AG09309 (cell line): Measurements from ENCODE around the gene CDYL2.
A peak's percentile ranks its signal among the peaks of the same experiment; 100 is the strongest.

Experiments
- DNase-seq: peaks from one replicate; pipeline ENCODE4 v3.0.0-alpha.2; 2010; ENCODE audit warnings: low read depth
- H3K4me3 ChIP-seq: 2 replicates; pipeline ENCODE4 v1.5.1; 2011; ENCODE audit warnings: mild to moderate bottlenecking, low read depth, low read length, moderate library complexity; ENCODE audit not compliant: control insufficient read depth
- CTCF ChIP-seq: IDR thresholded peaks from 2 replicates; pipeline ENCODE4 v1.5.1; 2011; ENCODE audit warnings: mild to moderate bottlenecking, low read depth, low read length, inconsistent platforms; ENCODE audit not compliant: insufficient read depth, control insufficient read depth; ENCODE audit errors: missing control alignments

The CDYL2 gene

GRCh38 chr16:80804526-80805383, at the start of gene CDYL2:
TSS of gene CDYL2 (minus strand) at chr16:80804598. CDS start at chr16:80804173, 425 bp downstream.
- TF ChIP-seq CTCF: no peak
- DNase-seq: no peak
- H3K4me3 ChIP-seq: peak within 1 kb of the TSS; percentile 77

GRCh38 chr16:80852261-80852872, 48.0 kb upstream of the CDYL2 start:
- no peak for DNase-seq
- H3K4me3 ChIP-seq: no peak overlapping the region
- TF ChIP-seq CTCF: peak; percentile 53

- no peak for TF ChIP-seq CTCF
- no peak for DNase-seq
- no peak overlapping the region for H3K4me3 ChIP-seq
These were observed 47.4 kb upstream of the CDYL2 start for GRCh38 chr16:80851831-80852230.

- TF ChIP-seq CTCF: no peak
- no peak for DNase-seq
- no peak overlapping the region for H3K4me3 ChIP-seq
These were observed 46.4 kb upstream of the CDYL2 start for GRCh38 chr16:80850757-80851156.

- no peak for DNase-seq
- TF ChIP-seq CTCF: no peak
- no peak overlapping the region for H3K4me3 ChIP-seq
These were observed 44.5 kb upstream of the CDYL2 start for GRCh38 chr16:80848862-80849261.

GRCh38 chr16:80846680-80847079, 42.3 kb upstream of the CDYL2 start:
- no peak for DNase-seq
- H3K4me3 ChIP-seq: no peak overlapping the region
- no peak for TF ChIP-seq CTCF
